Measurements from ENCODE around the gene FLNB. TPM values are rescaled to one million over a fixed set of nuclear protein-coding genes. Genes with fewer than 3 reads are reported as not detected.

Gene FLNB
- total RNA-seq, 4 donors from 2014 or later: 265 to 345 (median 277) TPM

GRCh38 chr3:58175437-58176184 is 167.4 kb downstream of the FLNB start:
- Histone ChIP-seq H3K4me1 (peaks cover 0 to 65% (median 28%) of the 10 kb centered on the region in 4 donors), H3K9me3 (no peaks in the 10 kb centered on the region), H3K4me3 (no peak overlapping the region), H3K27ac (peak overlapping the region; percentile 53 to 87 (median 72)), H3K36me3 (peaks cover 0 to 12% (median 0%) of the 10 kb centered on the region in 3 donors), H3K27me3 (no peaks in the 10 kb centered on the region)
- no peak for TF ChIP-seq EP300 (IDR thresholded peaks at IDR 0.05)
- TF ChIP-seq POLR2A (IDR thresholded peaks at IDR 0.05): no peak
- no peak for DNase-seq (ENCODE audit: low spot score in 2 of 2)
- 34 to 38% methylated on average over 17 to 18 of the region's 18 CpGs for WGBS, 2 donors

- WGBS, 2 donors: 90 to 92% methylated on average over 3 of the region's 3 CpGs
- DNase-seq (ENCODE audit: low spot score in 2 of 2): no peak
- Histone ChIP-seq H3K4me3 (no peak overlapping the region), H3K36me3 (peaks cover 0 to 7% (median 0%) of the 10 kb centered on the region in 3 donors), H3K9me3 (no peaks in the 10 kb centered on the region), H3K27ac (peak overlapping the region; percentile 53 to 87 (median 72)), H3K4me1 (peaks cover 0 to 65% (median 28%) of the 10 kb centered on the region in 4 donors), H3K27me3 (no peaks in the 10 kb centered on the region)
- TF ChIP-seq POLR2A (IDR thresholded peaks at IDR 0.05) (no peak), EP300 (IDR thresholded peaks at IDR 0.05) (no peak), CTCF (IDR thresholded peaks at IDR 0.05) (no peak)
Measured at GRCh38 chr3:58176185-58176530, 167.9 kb downstream of the FLNB start.

GRCh38 chr3:58176827-58177489 is 168.7 kb downstream of the FLNB start:
- H3K9me3 ChIP-seq: no peaks in the 10 kb centered on the region
- no peak overlapping the region for H3K4me3 ChIP-seq
- H3K4me1 ChIP-seq: peaks cover 0 to 62% (median 28%) of the 10 kb centered on the region in 4 donors
- peak overlapping the region in 3 of 4 donors; percentile 68 to 87 (median 77) for H3K27ac ChIP-seq
- peaks cover 0 to 2% (median 0%) of the 10 kb centered on the region in 3 donors for H3K36me3 ChIP-seq
- H3K27me3 ChIP-seq: no peaks in the 10 kb centered on the region
- TF ChIP-seq EP300 (IDR thresholded peaks at IDR 0.05): no peak
- TF ChIP-seq CTCF (IDR thresholded peaks at IDR 0.05): no peak
- no peak for TF ChIP-seq POLR2A (IDR thresholded peaks at IDR 0.05)
- no peak for DNase-seq (ENCODE audit: low spot score in 2 of 2)
- 92 to 95% methylated on average over 10 of the region's 10 CpGs for WGBS, 2 donors

- H3K36me3 ChIP-seq: no peaks in the 10 kb centered on the region
- no peak for TF ChIP-seq POLR2A (IDR thresholded peaks at IDR 0.05)
- peak in 1 of 2 donors; percentile 44 for TF ChIP-seq EP300 (IDR thresholded peaks at IDR 0.05)
- peak; percentile 93 to 96 (median 95) for TF ChIP-seq CTCF (IDR thresholded peaks at IDR 0.05)
- H3K27ac ChIP-seq: peak overlapping the region; percentile 23 to 87 (median 58)
- H3K4me1 ChIP-seq: peaks cover 0 to 58% (median 28%) of the 10 kb centered on the region in 4 donors
- H3K4me3 ChIP-seq: peak overlapping the region; percentile 30 to 56 (median 38)
- no peaks in the 10 kb centered on the region for H3K27me3 ChIP-seq
- no peaks in the 10 kb centered on the region for H3K9me3 ChIP-seq
- WGBS, 2 donors: 10 to 14% methylated on average over 33 to 39 of the region's 46 CpGs
- DNase-seq (ENCODE audit: low spot score in 2 of 2): peak; percentile 84 to 94
Measured at GRCh38 chr3:58177747-58178527, 169.7 kb downstream of the FLNB start.

- peak overlapping the region in 3 of 4 donors; percentile 23 to 87 (median 77) for H3K27ac ChIP-seq
- peak overlapping the region in 1 of 4 donors; percentile 41 for H3K4me3 ChIP-seq
- no peak for DNase-seq (ENCODE audit: low spot score in 2 of 2)
- WGBS, 2 donors: 74 to 77% methylated on average over 17 of the region's 17 CpGs
- TF ChIP-seq CTCF (IDR thresholded peaks at IDR 0.05): no peak
- no peak for TF ChIP-seq EP300 (IDR thresholded peaks at IDR 0.05)
- TF ChIP-seq POLR2A (IDR thresholded peaks at IDR 0.05): no peak
- no peaks in the 10 kb centered on the region for H3K36me3 ChIP-seq
- H3K9me3 ChIP-seq: no peaks in the 10 kb centered on the region
- no peaks in the 10 kb centered on the region for H3K27me3 ChIP-seq
- peaks cover 0 to 51% (median 26%) of the 10 kb centered on the region in 4 donors for H3K4me1 ChIP-seq
Measured at GRCh38 chr3:58178528-58179234, 170.5 kb downstream of the FLNB start.
